ENCODE measurements around the gene MSL3B.

DNA sequence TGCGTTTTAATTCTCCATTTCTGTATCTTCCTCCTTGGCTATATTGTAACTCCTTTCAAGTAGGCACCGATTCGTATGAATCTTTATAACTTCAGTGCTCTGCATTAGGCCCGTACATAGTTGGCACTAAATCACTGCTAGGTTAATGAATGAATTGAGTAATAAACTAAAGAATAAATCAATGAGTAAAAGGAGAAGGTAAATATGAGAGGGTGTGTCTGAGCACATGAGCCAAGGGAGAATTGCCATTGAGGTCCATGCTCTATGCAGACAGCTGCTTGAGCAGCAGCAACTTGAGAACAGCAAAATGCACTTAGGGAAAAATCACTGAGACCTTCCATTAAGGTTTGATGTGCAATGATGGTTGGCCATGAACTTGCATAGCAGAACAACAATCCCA, 37.8 kb upstream of the MSL3B start:
- TF ChIP-seq, protein P1, sequence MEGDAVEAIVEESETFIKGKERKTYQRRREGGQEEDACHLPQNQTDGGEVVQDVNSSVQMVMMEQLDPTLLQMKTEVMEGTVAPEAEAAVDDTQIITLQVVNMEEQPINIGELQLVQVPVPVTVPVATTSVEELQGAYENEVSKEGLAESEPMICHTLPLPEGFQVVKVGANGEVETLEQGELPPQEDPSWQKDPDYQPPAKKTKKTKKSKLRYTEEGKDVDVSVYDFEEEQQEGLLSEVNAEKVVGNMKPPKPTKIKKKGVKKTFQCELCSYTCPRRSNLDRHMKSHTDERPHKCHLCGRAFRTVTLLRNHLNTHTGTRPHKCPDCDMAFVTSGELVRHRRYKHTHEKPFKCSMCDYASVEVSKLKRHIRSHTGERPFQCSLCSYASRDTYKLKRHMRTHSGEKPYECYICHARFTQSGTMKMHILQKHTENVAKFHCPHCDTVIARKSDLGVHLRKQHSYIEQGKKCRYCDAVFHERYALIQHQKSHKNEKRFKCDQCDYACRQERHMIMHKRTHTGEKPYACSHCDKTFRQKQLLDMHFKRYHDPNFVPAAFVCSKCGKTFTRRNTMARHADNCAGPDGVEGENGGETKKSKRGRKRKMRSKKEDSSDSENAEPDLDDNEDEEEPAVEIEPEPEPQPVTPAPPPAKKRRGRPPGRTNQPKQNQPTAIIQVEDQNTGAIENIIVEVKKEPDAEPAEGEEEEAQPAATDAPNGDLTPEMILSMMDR (conservative IDR thresholded peaks at IDR 0.05): no peak
- no peak for TF ChIP-seq EZH2 (IDR thresholded peaks at IDR 0.05; ENCODE audit: low read depth)

Measured in PC-9 (cell line).